Measurements from ENCODE around the gene MLIP. TPM values are rescaled to one million over a fixed set of nuclear protein-coding genes. Genes with fewer than 3 reads are reported as not detected.

Gene MLIP
- total RNA-seq, 4 donors from 2014 or later = 0.64 to 4.3 (median 2.5) TPM

GRCh38 chr6:54289426-54289825 is 178.2 kb downstream of the MLIP start:
- Histone ChIP-seq H3K4me3 (no peak overlapping the region), H3K9me3 (no peaks in the 10 kb centered on the region), H3K36me3 (no peaks in the 10 kb centered on the region), H3K4me1 (peaks cover 0 to 13% (median 0%) of the 10 kb centered on the region in 3 donors), H3K27me3 (no peaks in the 10 kb centered on the region), H3K27ac (no peak overlapping the region)
- WGBS, 2 donors = 83 to 88% methylated on average over 4 of the region's 4 CpGs
- no peak for DNase-seq
- intact Hi-C loops (cut with DNase I) = no loop called here
- no peak for TF ChIP-seq CTCF (IDR thresholded peaks at IDR 0.05)
- TF ChIP-seq POLR2A (IDR thresholded peaks at IDR 0.05) = no peak

GRCh38 chr6:54291146-54291545 is 179.9 kb downstream of the MLIP start:
- Histone ChIP-seq H3K4me1 (peaks cover 0 to 5% (median 0%) of the 10 kb centered on the region in 3 donors), H3K27me3 (no peaks in the 10 kb centered on the region), H3K4me3 (no peak overlapping the region), H3K27ac (no peak overlapping the region), H3K9me3 (no peaks in the 10 kb centered on the region), H3K36me3 (no peaks in the 10 kb centered on the region)
- DNase-seq = no peak
- TF ChIP-seq CTCF (IDR thresholded peaks at IDR 0.05) = no peak
- no peak for TF ChIP-seq POLR2A (IDR thresholded peaks at IDR 0.05)
- 16 to 22% methylated on average over 2 of the region's 2 CpGs for WGBS, 2 donors
- intact Hi-C loops (cut with DNase I) = no loop called here

- TF ChIP-seq CTCF (IDR thresholded peaks at IDR 0.05) (no peak), POLR2A (IDR thresholded peaks at IDR 0.05) (no peak)
- intact Hi-C loops (cut with DNase I) = no loop called here
- no peak overlapping the region for H3K4me3 ChIP-seq
- no peaks in the 10 kb centered on the region for H3K4me1 ChIP-seq
- H3K27me3 ChIP-seq = no peaks in the 10 kb centered on the region
- no peaks in the 10 kb centered on the region for H3K36me3 ChIP-seq
- WGBS, 2 donors = 36 to 44% methylated on average over 2 of the region's 2 CpGs
- DNase-seq = no peak
- no peaks in the 10 kb centered on the region for H3K9me3 ChIP-seq
- H3K27ac ChIP-seq = no peak overlapping the region
These were observed 180.5 kb downstream of the MLIP start for GRCh38 chr6:54291738-54292137.

- Histone ChIP-seq H3K27me3 (no peaks in the 10 kb centered on the region), H3K36me3 (no peaks in the 10 kb centered on the region), H3K9me3 (no peaks in the 10 kb centered on the region), H3K27ac (no peak overlapping the region), H3K4me3 (no peak overlapping the region), H3K4me1 (no peaks in the 10 kb centered on the region)
- WGBS, 2 donors = 94 to 96% methylated on average over 5 to 8 of the region's 8 CpGs
- no peak for TF ChIP-seq POLR2A (IDR thresholded peaks at IDR 0.05)
- TF ChIP-seq CTCF (IDR thresholded peaks at IDR 0.05) = no peak
- DNase-seq = no peak
- intact Hi-C loops (cut with DNase I) = no loop called here
These were observed 183.8 kb downstream of the MLIP start for GRCh38 chr6:54294965-54295532.

- no peaks in the 10 kb centered on the region for H3K36me3 ChIP-seq
- intact Hi-C loops (cut with DNase I) = no loop called here
- DNase-seq = no peak
- no peaks in the 10 kb centered on the region for H3K4me1 ChIP-seq
- TF ChIP-seq POLR2A (IDR thresholded peaks at IDR 0.05) (no peak), CTCF (IDR thresholded peaks at IDR 0.05) (no peak)
- H3K9me3 ChIP-seq = no peaks in the 10 kb centered on the region
- no peak overlapping the region for H3K27ac ChIP-seq
- no peak overlapping the region for H3K4me3 ChIP-seq
- no peaks in the 10 kb centered on the region for H3K27me3 ChIP-seq
- 76 to 93% methylated on average over 2 of the region's 2 CpGs for WGBS, 2 donors
These were observed 188.5 kb downstream of the MLIP start for GRCh38 chr6:54299542-54300269.
